Heart left ventricle (tissue), 13 donors: ENCODE results near the gene YPEL2.

ENCODE experiments used
- CTCF ChIP-seq, 12 donors: fragments of 200-600 bp; sonication (generic) in 4 of 12; IDR thresholded peaks; one replicate each; pipeline versions ENCODE4 v1.5.0 to v1.8.0; 2018 to 2022; ENCODE audit warnings: antibody characterized with exemption in 12 of 12, mild to moderate bottlenecking in 5 of 12
- POLR2A ChIP-seq, 2 donors: fragments of 450-650 bp; IDR thresholded peaks; one replicate each; pipeline ENCODE4 v1.6.1; 2017; ENCODE audit warnings: antibody characterized with exemption in 2 of 2, mild to moderate bottlenecking in 2 of 2, moderate library complexity in 2 of 2
- donor health status: ischemic (EF 13 %, LVEDD 7.1; RV severe dilation, severe dysfunction).
- donor health status: DM: no; HTN: yes; CAD: no.
- donor health status: DM: no; HTN: no; CAD: no.
- donor health status: ischemic (EF 25% LVEDD 6.9; RV normal size, moderate dysfunction).
- donor health status: ischemic (EF 25% LVEDD 5.7; RV mildly dilated, moderate dysfunction).
- donor health status: ischemic (EF 35%, LVEDD 5.7; RV mildly dilated, moderate dysfunction).
- donor health status: nonischemic (EF 11% LVEDD 7.7; RV severe dilation, severe dysfunction).
- donor health status: DM: yes; HTN: yes; CAD: no.
- donor health status: PGD.
- donor health status: ischemic (EF 29% LVEDD 5.4; RV normal size, mild dysfunction).
- donor health status: nonischemic (EF 23%, LVEDD 6.1; RV moderate dilation, normal function).

DNA sequence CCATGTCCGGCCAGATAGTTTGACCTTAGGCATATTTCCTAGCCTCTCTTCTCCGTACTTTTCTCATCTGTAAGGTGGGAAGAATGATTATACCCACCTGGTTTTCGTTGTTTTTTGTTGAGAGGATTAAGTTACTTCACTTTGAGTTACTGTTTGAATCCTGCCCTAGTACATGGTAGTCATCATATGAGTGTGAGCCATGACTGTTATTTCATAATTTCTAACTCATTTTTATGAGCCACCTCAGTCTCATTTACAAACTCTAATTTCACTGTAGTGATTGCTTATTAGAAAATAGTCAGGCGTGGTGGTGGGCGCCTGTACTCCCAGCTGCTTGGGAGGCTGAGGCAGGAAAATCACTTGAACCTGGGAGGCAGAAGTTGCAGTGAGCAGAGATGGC is 45.1 kb downstream of the YPEL2 start:
- TF ChIP-seq CTCF (IDR thresholded peaks at IDR 0.05) (no peak), POLR2A (IDR thresholded peaks at IDR 0.05) (no peak)
